Measurements from ENCODE around the gene APPBP2.

DNA sequence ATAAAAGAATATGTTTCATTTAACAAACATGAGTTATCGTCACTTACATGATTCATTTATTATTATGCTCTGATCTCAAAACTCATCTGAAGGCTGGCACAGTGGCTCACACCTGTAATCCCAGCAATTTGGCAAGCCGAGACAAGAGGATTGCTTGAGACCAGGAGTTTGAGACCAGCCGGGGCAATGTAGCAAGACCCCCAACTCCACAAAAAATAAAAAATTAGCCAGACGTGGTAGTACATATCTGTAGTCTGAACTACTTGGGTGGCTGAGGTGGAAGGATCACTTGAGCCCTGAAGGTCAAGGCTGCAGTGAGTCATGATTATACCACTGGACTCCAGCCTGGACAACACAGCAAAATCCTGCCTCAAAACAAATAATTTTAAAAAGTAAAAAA lies 16.0 kb downstream of the APPBP2 start:
- TF ChIP-seq POLR2AphosphoS5 (IDR thresholded peaks at IDR 0.05), result no peak
- TF ChIP-seq, protein P1, sequence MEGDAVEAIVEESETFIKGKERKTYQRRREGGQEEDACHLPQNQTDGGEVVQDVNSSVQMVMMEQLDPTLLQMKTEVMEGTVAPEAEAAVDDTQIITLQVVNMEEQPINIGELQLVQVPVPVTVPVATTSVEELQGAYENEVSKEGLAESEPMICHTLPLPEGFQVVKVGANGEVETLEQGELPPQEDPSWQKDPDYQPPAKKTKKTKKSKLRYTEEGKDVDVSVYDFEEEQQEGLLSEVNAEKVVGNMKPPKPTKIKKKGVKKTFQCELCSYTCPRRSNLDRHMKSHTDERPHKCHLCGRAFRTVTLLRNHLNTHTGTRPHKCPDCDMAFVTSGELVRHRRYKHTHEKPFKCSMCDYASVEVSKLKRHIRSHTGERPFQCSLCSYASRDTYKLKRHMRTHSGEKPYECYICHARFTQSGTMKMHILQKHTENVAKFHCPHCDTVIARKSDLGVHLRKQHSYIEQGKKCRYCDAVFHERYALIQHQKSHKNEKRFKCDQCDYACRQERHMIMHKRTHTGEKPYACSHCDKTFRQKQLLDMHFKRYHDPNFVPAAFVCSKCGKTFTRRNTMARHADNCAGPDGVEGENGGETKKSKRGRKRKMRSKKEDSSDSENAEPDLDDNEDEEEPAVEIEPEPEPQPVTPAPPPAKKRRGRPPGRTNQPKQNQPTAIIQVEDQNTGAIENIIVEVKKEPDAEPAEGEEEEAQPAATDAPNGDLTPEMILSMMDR (IDR thresholded peaks at IDR 0.05), result no peak
- TF ChIP-seq POLR2A (IDR thresholded peaks at IDR 0.05), result no peak
